Measurements from ENCODE around the gene PHLDB1.

PHLDB1 gene

DNA sequence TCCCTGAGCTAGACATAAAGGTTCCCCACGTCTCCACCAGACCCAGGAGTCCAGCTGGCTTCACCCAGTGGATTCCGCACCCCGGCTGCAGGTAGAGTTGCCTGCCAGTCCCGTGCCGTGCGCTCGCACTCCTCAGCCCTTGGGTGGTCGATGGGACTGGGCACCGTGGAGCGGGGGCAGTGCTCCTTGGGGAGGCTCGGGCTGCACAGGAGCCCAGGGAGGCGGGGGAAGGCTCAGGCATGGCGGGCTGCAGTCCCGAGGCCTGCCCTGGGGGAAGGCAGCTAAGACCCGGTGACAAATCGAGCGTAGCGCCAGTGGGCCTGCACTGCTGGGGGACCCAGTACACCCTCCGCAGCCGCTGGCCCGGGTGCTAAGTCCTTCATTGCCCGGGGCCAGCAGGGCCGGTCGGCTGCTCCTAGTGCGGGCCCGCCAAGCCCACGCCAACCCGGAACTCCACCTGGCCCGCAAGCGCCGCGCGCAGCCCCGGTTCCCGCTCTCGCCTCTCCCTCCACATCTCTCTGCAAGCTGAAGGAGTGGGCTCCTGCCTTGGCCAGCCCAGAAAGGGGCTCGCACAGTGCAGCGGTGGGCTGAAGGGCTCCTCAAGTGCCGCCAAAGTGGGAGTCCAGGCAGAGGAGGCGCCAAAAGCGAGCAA lies 81.6 kb downstream of the PHLDB1 start:
- DNase-seq (ENCODE audit: low spot score): no peak

GRCh38 chr11:118689503-118689851 lies 82.1 kb downstream of the PHLDB1 start:
- no peak for DNase-seq (ENCODE audit: low spot score)

DNA sequence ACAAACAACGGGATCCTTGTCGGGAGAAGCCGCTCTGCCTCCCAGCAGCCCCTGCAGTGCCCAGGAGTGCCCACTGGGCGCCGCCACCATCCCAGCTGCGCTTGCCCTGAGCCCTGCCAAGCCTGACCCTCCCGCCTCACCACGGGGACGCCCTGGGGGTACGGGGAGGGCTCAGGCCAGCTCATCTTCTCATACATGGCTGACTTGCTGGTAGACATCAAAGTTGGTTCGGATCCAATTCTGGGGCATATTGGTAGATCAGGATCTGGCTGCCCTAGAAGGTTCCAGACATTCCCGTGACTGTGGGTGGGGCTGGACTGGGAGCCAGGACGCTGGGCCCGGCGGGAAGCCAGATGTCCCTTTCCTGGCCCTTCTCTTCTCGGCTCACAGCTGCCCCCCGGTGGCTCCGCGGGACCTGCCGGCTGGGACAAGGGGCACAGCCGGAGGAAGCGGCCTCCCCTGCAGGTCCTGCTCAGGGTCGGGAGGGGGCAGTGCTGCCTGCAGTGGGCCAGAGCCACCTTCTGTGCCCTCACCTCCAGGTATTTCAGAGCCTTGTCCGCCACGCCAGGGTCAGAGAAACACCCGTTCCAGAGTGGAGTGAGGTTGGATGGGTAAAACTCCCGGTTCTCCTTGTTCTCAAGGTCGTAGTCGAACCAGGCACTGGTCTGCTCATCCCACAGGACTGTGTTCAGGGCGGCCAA lies 82.6 kb downstream of the PHLDB1 start:
- DNase-seq (ENCODE audit: low spot score): peak; percentile 91

- no peak for DNase-seq (ENCODE audit: low spot score)
These were observed 83.3 kb downstream of the PHLDB1 start for GRCh38 chr11:118690553-118691304.

- DNase-seq (ENCODE audit: low spot score): no peak
These were observed 84.8 kb downstream of the PHLDB1 start for GRCh38 chr11:118691926-118692830.

- no peak for DNase-seq (ENCODE audit: low spot score)
These were observed 86.8 kb downstream of the PHLDB1 start for GRCh38 chr11:118694185-118694584.

DNA sequence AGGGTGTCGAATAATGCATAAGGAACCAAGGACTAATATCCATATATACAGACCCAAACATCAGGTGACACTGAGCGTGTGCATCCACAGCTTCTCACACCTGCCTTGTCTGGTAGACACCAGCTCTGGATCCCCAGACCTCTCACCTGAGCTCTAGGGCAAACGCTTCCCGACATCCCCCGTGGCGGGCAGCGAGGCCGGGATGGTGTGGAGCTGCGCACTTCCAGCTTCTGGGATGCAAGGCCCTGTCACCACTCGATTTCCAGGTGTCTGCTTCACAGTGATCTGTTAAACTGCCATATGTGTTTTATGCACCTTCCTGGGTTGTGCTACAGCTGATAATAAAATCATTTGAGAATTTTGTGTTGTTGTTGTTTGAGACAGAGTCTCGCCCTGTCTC lies 87.4 kb downstream of the PHLDB1 start:
- DNase-seq (ENCODE audit: low spot score): no peak

GRCh38 chr11:118696673-118697226 lies 89.3 kb downstream of the PHLDB1 start:
- DNase-seq (ENCODE audit: low spot score): no peak

DNA sequence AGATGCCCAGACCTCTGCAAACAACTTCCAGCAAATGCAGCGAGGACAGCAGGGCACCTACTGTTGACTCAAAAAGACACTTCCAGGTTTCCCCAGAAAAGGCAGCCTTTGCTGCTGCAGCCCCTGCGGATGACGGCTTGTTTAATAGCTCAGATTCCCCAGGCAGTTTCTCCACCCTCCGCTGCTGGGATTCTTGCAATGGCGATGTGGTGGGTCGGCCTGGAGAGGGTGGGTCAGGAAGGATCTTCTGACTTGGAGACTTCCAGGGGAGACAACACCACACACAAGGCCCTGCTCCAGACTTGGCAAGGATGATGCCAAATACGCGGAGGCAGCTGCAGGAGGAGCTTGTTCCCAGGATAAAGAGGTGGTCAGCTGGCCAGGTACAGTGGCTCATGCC lies 89.9 kb downstream of the PHLDB1 start:
- no peak for DNase-seq (ENCODE audit: low spot score)

- no peak for DNase-seq (ENCODE audit: low spot score)
These were observed 92.2 kb downstream of the PHLDB1 start for GRCh38 chr11:118699506-118700220.

DNA sequence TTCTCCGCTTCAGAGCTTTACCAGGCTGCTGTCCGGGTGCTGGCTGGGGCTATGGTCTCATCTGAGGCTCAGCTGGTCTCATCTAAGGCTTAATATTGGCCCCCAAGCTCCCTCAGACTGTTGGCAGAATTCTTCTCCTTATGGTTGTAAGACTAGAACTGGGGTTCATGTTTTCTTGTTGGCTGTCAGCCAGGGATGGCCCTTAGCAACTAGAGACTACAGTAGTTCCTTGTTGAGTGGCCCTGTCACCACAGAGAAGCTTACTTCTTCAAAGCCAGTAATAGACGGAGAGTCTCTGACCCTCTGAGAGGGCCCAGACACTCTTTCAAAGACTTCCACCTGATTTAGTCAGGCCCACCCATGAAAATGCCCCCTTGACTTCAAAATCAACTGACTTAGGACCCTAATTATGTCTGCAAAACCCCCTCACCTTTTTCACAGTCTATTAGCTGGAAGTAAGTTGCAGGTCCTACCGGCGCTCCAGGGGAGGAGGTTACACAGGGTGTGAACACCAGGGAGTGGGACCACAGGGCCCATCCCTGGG lies 96.2 kb downstream of the PHLDB1 start:
- DNase-seq (ENCODE audit: low spot score): peak; percentile 47

DNA sequence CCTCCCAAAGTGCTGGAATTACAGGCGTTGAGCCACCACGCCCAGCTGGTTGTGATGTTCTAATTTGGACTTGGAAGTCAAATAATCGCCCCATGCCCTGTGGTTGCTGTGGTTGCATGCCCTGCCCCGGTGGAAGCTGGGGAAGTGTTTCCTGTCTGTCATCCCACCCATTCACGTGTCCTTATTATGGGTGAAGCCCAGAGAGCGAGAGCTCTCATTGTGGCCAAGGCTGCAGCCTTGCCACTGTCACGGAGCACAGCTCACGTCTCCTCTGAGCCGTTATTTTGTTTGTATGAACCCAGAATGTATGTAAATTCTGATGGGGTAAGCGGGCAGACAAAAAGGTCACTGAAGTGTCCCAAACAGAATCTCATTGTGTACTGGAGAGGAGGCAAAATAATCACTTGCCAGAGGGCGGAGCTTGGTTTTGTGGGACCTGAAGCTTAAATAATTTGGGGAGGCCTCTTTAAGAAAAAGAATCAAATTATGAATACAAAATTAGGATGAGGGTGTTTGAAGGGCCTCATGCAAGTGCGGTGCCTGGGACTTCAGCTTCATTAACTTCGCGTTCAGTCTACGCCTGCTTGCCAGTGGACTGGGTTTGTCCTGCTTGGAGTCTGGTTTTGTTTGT lies 97.8 kb downstream of the PHLDB1 start:
- peak; percentile 80 for DNase-seq (ENCODE audit: low spot score)

GRCh38 chr11:118705791-118706545 lies 98.6 kb downstream of the PHLDB1 start:
- peak; percentile 41 for DNase-seq (ENCODE audit: low spot score)

- DNase-seq (ENCODE audit: low spot score): no peak
These were observed 99.1 kb downstream of the PHLDB1 start for GRCh38 chr11:118706546-118706825.
